Measurements from ENCODE around the gene NAA15.

GRCh38 chr4:139443661-139444060 lies 142.4 kb downstream of the NAA15 start:
- no peak for TF ChIP-seq POLR2A (IDR thresholded peaks at IDR 0.05)
- TF ChIP-seq CTCF (IDR thresholded peaks at IDR 0.05), result no peak
